ENCODE data around the gene PHLDA3.
"Not testable (repeated sequence)": the region's sequence is repeated elsewhere in the genome, so short reads cannot be mapped to it uniquely, and the experiment has no call there.

The PHLDA3 gene

GRCh38 chr1:201496296-201496690 lies 27.3 kb upstream of the PHLDA3 start:
- Histone ChIP-seq H3K4me1 (ENCODE audit: low read length) (no peaks in the 10 kb centered on the region), H3F3A (ENCODE audit: insufficient read depth, low read length) (no peaks in the 10 kb centered on the region), H3K4me3 (ENCODE audit: low read length) (no peak overlapping the region), H3K79me2 (ENCODE audit: low read length) (peaks cover 32% of the 10 kb centered on the region), H3K27ac (ENCODE audit: low read length) (no peak overlapping the region), H3K9ac (ENCODE audit: low read length) (no peak overlapping the region), H3K9me2 (replicated peaks; ENCODE audit: insufficient read depth, low read length) (no peaks in the 10 kb centered on the region), H3K9me3 (replicated peaks; ENCODE audit: insufficient read depth, low read length) (no peaks in the 10 kb centered on the region), H3K4me2 (ENCODE audit: low read depth, low read length) (no peak overlapping the region), H3K36me3 (replicated peaks; ENCODE audit: insufficient read depth, low read length) (0 out of 2 replicates have a peak, but pooled peaks cover 6% of the 10 kb centered on the region), H3K27me3 (replicated peaks; ENCODE audit: insufficient read depth, low read length) (no peaks in the 10 kb centered on the region), H4K20me1 (ENCODE audit: insufficient read depth, low read length) (no peaks in the 10 kb centered on the region), H2AFZ (ENCODE audit: low read length) (no peak overlapping the region)
- no peak for TF ChIP-seq CTCF (IDR thresholded peaks at IDR 0.05; ENCODE audit: low read length)
- TF ChIP-seq EZH2 (optimal IDR thresholded peaks at IDR 0.05; ENCODE audit: low read depth, low read length) = no peak
- no peak for TF ChIP-seq EZH2phosphoT487 (IDR thresholded peaks at IDR 0.05; ENCODE audit: low read length)
- no peak for DNase-seq

DNA sequence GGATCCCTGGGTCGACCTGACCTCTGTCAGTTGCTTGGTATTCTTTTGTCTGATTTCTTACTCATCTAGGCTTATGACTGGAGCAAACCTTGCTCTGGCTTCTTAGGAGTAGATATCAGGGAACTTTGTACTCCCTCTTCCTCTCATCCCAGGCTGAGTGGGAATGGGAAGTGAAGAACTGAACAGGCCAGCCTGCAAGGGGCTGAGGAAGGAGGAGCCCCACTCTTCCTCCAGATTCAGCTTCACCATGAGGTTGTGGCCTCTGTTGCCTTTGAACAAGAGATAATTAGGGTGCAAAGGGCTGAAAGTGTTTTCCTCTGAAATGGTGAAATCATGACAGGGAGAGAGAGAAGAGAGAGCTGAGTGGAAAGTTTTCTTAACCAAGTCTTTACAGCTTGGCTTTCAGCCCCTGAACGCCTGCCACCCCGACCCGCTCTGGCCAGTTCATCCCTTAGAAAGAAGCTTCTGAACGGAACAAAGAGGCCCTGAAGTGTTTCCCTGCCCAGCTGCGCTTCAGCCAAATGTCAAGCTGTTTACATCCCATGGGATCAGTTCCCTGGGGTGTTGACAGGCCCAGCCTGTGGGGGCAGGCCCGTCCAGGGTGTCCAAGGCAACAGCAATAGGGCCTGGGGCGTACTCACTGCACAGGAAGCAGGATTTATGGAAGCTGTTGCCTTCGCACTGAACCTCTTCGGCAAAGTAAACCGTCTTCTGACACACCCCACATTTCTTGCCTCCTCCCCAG lies 26.7 kb upstream of the PHLDA3 start:
- Histone ChIP-seq H3K4me2 (ENCODE audit: low read depth, low read length) (no peak overlapping the region), H3K4me1 (ENCODE audit: low read length) (no peaks in the 10 kb centered on the region), H3K9me3 (replicated peaks; ENCODE audit: insufficient read depth, low read length) (no peaks in the 10 kb centered on the region), H4K20me1 (ENCODE audit: insufficient read depth, low read length) (no peaks in the 10 kb centered on the region), H3K4me3 (ENCODE audit: low read length) (no peak overlapping the region), H3K27me3 (replicated peaks; ENCODE audit: insufficient read depth, low read length) (no peaks in the 10 kb centered on the region), H3K27ac (ENCODE audit: low read length) (no peak overlapping the region), H3K9ac (ENCODE audit: low read length) (no peak overlapping the region), H3F3A (ENCODE audit: insufficient read depth, low read length) (no peaks in the 10 kb centered on the region), H3K9me2 (replicated peaks; ENCODE audit: insufficient read depth, low read length) (no peaks in the 10 kb centered on the region), H3K36me3 (replicated peaks; ENCODE audit: insufficient read depth, low read length) (0 out of 2 replicates have a peak, but pooled peaks cover 6% of the 10 kb centered on the region), H3K79me2 (ENCODE audit: low read length) (peaks cover 26% of the 10 kb centered on the region), H2AFZ (ENCODE audit: low read length) (no peak overlapping the region)
- TF ChIP-seq CTCF (IDR thresholded peaks at IDR 0.05; ENCODE audit: low read length) (no peak), EZH2phosphoT487 (IDR thresholded peaks at IDR 0.05; ENCODE audit: low read length) (no peak), EZH2 (optimal IDR thresholded peaks at IDR 0.05; ENCODE audit: low read depth, low read length) (no peak)
- no peak for DNase-seq

- Histone ChIP-seq H3K4me1 (ENCODE audit: low read length) (no peaks in the 10 kb centered on the region), H3F3A (ENCODE audit: insufficient read depth, low read length) (no peaks in the 10 kb centered on the region), H3K4me2 (ENCODE audit: low read depth, low read length) (no peak overlapping the region), H3K4me3 (ENCODE audit: low read length) (no peak overlapping the region), H3K27me3 (replicated peaks; ENCODE audit: insufficient read depth, low read length) (no peaks in the 10 kb centered on the region), H3K9ac (ENCODE audit: low read length) (no peak overlapping the region), H3K36me3 (replicated peaks; ENCODE audit: insufficient read depth, low read length) (0 out of 2 replicates have a peak, but pooled peaks cover 6% of the 10 kb centered on the region), H3K27ac (ENCODE audit: low read length) (no peak overlapping the region), H4K20me1 (ENCODE audit: insufficient read depth, low read length) (no peaks in the 10 kb centered on the region), H3K9me3 (replicated peaks; ENCODE audit: insufficient read depth, low read length) (no peaks in the 10 kb centered on the region), H3K9me2 (replicated peaks; ENCODE audit: insufficient read depth, low read length) (no peaks in the 10 kb centered on the region), H3K79me2 (ENCODE audit: low read length) (peaks cover 15% of the 10 kb centered on the region), H2AFZ (ENCODE audit: low read length) (no peak overlapping the region)
- no peak for DNase-seq
- TF ChIP-seq EZH2phosphoT487 (IDR thresholded peaks at IDR 0.05; ENCODE audit: low read length) (no peak), CTCF (IDR thresholded peaks at IDR 0.05; ENCODE audit: low read length) (no peak), EZH2 (optimal IDR thresholded peaks at IDR 0.05; ENCODE audit: low read depth, low read length) (no peak)
Observed at GRCh38 chr1:201493757-201494617, 25.0 kb upstream of the PHLDA3 start.

DNA sequence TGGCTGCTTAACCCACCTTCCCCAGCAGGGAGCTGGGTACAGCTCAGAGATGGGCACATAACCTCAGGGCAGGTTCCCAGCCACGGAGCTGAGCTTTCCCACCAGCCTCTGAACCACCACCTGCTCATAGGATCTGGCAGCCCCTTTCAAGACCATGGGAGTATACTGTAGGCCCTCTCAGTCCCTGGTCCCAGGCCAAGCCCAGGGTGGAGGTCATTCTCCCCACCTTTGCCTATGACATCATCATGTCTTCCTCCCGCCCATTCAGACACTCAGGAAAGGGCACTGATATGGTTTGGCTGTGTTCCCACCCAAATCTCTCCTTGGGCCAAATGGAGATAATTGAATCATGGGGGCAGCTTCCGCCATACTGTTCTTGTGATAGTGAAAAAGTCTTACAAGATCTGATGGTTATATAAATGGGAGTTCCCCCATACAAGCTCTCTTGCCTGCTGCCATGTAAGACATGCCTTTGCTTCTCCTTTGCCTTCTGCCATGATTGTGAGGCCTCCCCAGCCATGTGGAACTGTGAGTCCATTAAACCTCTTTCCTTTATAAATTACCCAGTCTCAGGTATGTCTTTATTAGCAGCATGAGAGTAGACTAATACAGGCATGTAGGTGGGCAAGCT lies 24.2 kb upstream of the PHLDA3 start:
- H3K9me2 ChIP-seq (replicated peaks; ENCODE audit: insufficient read depth, low read length); H3K4me3 ChIP-seq (ENCODE audit: low read length); H3K4me2 ChIP-seq (ENCODE audit: low read depth, low read length); H3K36me3 ChIP-seq (replicated peaks; ENCODE audit: insufficient read depth, low read length); H2AFZ ChIP-seq (ENCODE audit: low read length); H4K20me1 ChIP-seq (ENCODE audit: insufficient read depth, low read length); H3K27ac ChIP-seq (ENCODE audit: low read length); DNase-seq; H3K27me3 ChIP-seq (replicated peaks; ENCODE audit: insufficient read depth, low read length); H3K9ac ChIP-seq (ENCODE audit: low read length); H3K4me1 ChIP-seq (ENCODE audit: low read length); H3F3A ChIP-seq (ENCODE audit: insufficient read depth, low read length); H3K9me3 ChIP-seq (replicated peaks; ENCODE audit: insufficient read depth, low read length); H3K79me2 ChIP-seq (ENCODE audit: low read length): not testable (repeated sequence)

Measured in MM.1S (cell line).